Neutrophil (primary cell): ENCODE results near the gene MEGF9.

ENCODE experiments used
- H3K27ac ChIP-seq: fragments of 200-600 bp; sonication (generic); 2 replicates; pipeline ENCODE4 v1.5.1; 2016; ENCODE audit warnings: mild to moderate bottlenecking, moderate library complexity
- H3K27me3 ChIP-seq: fragments of 200-600 bp; sonication (generic); 2 replicates; pipeline ENCODE4 v1.6.0; 2016; ENCODE audit warnings: mild to moderate bottlenecking
- H3K36me3 ChIP-seq: fragments of 200-600 bp; sonication (generic); 2 replicates; pipeline ENCODE4 v1.5.1; 2017
- H3K4me1 ChIP-seq, 2 experiments: fragments of 200-600 bp in 1 of 2; sonication (generic) in 1 of 2; 1 replicate in 1 of 2; 2 replicates in 1 of 2; pipeline versions ENCODE4 v1.5.1 to v1.6.1; 2013 to 2016; ENCODE audit warnings: low read depth in 1 of 2, low read length in 1 of 2, mild to moderate bottlenecking in 1 of 2, moderate library complexity in 1 of 2; ENCODE audit not compliant: control insufficient read depth in 1 of 2, insufficient read depth in 1 of 2
- H3K4me3 ChIP-seq, 2 experiments: fragments of 200-600 bp in 1 of 2; sonication (generic) in 1 of 2; 1 replicate in 1 of 2; 2 replicates in 1 of 2; pipeline ENCODE4 v1.5.1; 2013 to 2016; ENCODE audit warnings: low read depth in 1 of 2, low read length in 1 of 2, mild to moderate bottlenecking in 1 of 2, moderate library complexity in 1 of 2
- H3K9me3 ChIP-seq: fragments of 200-600 bp; sonication (generic); 2 replicates; pipeline ENCODE4 v1.5.1; 2016
- TF ChIP-seq, protein P1 (sequence below): fragments of 200-600 bp; sonication (generic); IDR thresholded peaks from 2 replicates; pipeline ENCODE4 v1.5.1; 2016; ENCODE audit warnings: antibody characterized with exemption

The MEGF9 gene

DNA sequence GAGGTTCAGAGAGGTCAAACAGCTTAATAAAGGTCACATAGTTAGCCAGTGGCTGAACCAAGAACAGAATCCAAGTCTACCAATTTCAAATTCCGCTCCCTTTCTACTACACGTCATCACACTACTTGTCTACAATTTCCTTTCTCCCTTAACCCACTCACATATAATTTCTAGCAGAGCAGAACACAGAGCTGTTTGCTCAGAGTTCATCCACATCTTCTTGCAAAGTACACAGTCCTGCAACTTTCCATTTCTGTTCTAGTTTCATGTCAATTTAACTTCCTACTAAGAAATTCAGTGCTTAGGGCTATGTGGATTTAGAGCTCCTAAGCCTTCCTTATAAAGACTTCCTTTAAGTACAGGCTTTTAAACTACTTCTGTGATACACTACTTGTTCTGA lies 61.3 kb downstream of the MEGF9 start:
- Histone ChIP-seq H3K4me3 (no peak overlapping the region), H3K36me3 (peaks cover 57% of the 10 kb centered on the region), H3K27me3 (no peaks in the 10 kb centered on the region), H3K4me1 (peaks cover 13 to 42% of the 10 kb centered on the region in 2 experiments), H3K27ac (peak overlapping the region; percentile 47), H3K9me3 (no peaks in the 10 kb centered on the region)
- TF ChIP-seq, protein P1, sequence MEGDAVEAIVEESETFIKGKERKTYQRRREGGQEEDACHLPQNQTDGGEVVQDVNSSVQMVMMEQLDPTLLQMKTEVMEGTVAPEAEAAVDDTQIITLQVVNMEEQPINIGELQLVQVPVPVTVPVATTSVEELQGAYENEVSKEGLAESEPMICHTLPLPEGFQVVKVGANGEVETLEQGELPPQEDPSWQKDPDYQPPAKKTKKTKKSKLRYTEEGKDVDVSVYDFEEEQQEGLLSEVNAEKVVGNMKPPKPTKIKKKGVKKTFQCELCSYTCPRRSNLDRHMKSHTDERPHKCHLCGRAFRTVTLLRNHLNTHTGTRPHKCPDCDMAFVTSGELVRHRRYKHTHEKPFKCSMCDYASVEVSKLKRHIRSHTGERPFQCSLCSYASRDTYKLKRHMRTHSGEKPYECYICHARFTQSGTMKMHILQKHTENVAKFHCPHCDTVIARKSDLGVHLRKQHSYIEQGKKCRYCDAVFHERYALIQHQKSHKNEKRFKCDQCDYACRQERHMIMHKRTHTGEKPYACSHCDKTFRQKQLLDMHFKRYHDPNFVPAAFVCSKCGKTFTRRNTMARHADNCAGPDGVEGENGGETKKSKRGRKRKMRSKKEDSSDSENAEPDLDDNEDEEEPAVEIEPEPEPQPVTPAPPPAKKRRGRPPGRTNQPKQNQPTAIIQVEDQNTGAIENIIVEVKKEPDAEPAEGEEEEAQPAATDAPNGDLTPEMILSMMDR: no peak

DNA sequence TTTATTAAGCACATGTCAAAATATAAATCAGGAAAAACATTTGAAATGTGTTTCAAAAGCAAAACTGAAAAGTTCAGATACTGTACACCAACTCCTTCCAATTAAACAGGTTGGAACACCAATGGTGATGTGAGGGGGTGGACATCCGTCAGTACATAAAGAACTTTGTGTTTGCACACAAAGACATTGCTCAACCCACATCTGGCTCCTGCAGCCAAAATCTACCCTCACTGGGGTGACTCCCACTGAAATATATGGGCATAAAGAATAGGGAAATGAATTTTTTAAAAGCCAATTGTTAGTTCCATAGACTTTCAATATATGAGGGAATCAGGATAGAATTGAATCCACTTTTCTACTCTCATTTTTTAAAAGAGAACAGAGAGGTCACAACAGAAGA lies 63.9 kb downstream of the MEGF9 start:
- Histone ChIP-seq H3K4me3 (no peak overlapping the region), H3K27me3 (no peaks in the 10 kb centered on the region), H3K36me3 (peaks cover 40% of the 10 kb centered on the region), H3K27ac (peak overlapping the region; percentile 0), H3K9me3 (no peaks in the 10 kb centered on the region), H3K4me1 (peaks cover 37 to 51% of the 10 kb centered on the region in 2 experiments)
- TF ChIP-seq, protein P1: no peak

DNA sequence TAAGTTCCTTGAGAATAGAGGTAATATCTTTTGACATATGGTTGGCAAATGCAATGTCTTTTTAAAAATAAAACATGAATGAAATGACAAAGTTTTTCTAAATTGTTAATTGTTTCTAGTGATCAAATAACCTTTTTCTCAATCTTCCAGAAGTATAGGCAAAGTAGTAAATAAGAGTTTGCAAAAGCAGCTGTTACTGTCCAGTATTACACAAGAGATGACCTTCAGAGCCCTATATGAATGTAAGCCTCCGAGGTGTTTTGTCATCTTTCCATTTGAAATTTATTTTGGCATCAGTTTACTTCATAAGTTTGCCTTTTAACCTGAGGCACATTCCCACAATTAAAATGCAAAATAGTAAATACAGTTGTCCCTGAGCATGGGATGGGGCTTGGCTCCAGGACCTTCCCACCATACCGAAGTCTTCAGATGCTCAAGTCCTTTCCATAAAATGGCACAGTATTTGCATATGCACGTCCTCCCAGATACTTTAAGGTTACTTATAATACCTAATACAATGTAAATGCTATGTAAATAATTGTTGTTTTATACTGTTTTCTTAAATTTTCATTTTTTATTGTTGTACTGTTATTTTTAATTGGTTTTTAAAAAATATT lies 65.6 kb downstream of the MEGF9 start:
- H3K4me3 ChIP-seq: no peak overlapping the region
- peaks cover 47% of the 10 kb centered on the region for H3K36me3 ChIP-seq
- H3K4me1 ChIP-seq: peaks cover 34 to 62% of the 10 kb centered on the region in 2 experiments
- H3K27me3 ChIP-seq: no peaks in the 10 kb centered on the region
- TF ChIP-seq, protein P1: no peak
- peak overlapping the region; percentile 48 for H3K27ac ChIP-seq
- H3K9me3 ChIP-seq: no peaks in the 10 kb centered on the region

DNA sequence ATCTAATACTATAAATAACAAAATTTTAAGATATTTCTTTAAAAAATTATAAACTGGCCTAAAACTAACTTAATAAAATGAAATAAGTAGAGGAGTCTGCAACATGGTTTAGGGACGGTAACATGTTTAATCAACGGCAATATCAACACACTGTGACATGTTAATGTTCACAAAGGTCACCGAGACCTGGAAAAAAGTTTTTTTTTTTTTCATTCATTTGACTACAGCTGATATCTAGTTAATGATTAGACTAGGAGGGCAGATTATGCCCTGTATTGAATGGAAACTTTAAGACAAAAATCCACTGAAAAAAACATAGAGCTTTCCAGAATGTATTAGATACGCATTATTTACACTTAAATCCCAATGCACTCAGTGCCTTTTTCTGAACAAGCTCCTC lies 67.3 kb downstream of the MEGF9 start:
- Histone ChIP-seq H3K9me3 (no peaks in the 10 kb centered on the region), H3K4me1 (peaks cover 34 to 57% of the 10 kb centered on the region in 2 experiments), H3K27me3 (no peaks in the 10 kb centered on the region), H3K4me3 (no peak overlapping the region), H3K36me3 (peaks cover 62% of the 10 kb centered on the region), H3K27ac (peak overlapping the region; percentile 48)
- TF ChIP-seq, protein P1: no peak

DNA sequence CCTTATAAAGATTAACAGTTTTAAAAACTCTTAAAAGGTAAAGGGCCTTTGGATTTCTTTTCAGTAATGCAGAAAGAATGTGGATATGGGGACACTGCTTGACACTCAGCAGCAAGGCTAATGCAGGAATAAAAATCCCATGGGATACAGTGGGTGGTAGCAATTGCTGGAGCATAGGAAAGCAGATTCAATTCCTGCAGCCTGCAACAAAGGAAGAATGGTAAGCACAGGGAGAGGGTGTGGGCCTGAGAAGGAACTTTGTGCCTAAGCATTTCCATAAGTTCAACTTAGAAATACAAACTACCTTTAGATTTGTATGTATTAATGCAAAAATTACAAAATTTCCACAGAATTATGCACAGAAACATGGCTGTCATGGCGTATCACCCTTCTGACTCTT lies 68.5 kb downstream of the MEGF9 start:
- Histone ChIP-seq H3K9me3 (no peaks in the 10 kb centered on the region), H3K36me3 (peaks cover 61% of the 10 kb centered on the region), H3K4me1 (peaks cover 34 to 57% of the 10 kb centered on the region in 2 experiments), H3K4me3 (no peak overlapping the region), H3K27ac (peak overlapping the region; percentile 25), H3K27me3 (no peaks in the 10 kb centered on the region)
- TF ChIP-seq, protein P1: no peak
